Fibroblast of lung (primary cell): ENCODE measurements around the gene CFAP52. TPM values are rescaled to one million over a fixed set of nuclear protein-coding genes. Genes with fewer than 3 reads are reported as not detected.
A peak's percentile ranks its signal among the peaks of the same experiment; 100 is the strongest.
"Not testable (repeated sequence)": the region's sequence is repeated elsewhere in the genome, so short reads cannot be mapped to it uniquely, and the experiment has no call there.

ENCODE experiments used
- DNase-seq, 2 donors: peaks; one replicate each; pipeline versions ENCODE4 v3.0.0 to v3.0.0-alpha.2; 2010; ENCODE audit warnings: low read depth in 2 of 2
- H2AFZ ChIP-seq: 2 replicates; pipeline ENCODE4 v1.5.1; 2012; ENCODE audit warnings: low read length, control low read depth, inconsistent platforms
- H3K27ac ChIP-seq: 2 replicates; pipeline ENCODE4 v1.5.1; 2011; ENCODE audit warnings: low read length, control low read depth; ENCODE audit not compliant: insufficient read depth
- H3K27me3 ChIP-seq: 2 replicates; pipeline ENCODE4 v1.5.1; 2011; ENCODE audit warnings: mild to moderate bottlenecking, low read length; ENCODE audit not compliant: control insufficient read depth, insufficient read depth
- H3K36me3 ChIP-seq: 2 replicates; pipeline ENCODE4 v1.5.1; 2011; ENCODE audit warnings: low read length; ENCODE audit not compliant: control insufficient read depth, insufficient read depth
- H3K4me1 ChIP-seq: 2 replicates; pipeline ENCODE4 v1.5.1; 2011; ENCODE audit warnings: low read length; ENCODE audit not compliant: control insufficient read depth, insufficient read depth; ENCODE audit errors: extremely low read depth
- H3K4me2 ChIP-seq: 2 replicates; pipeline ENCODE4 v1.5.1; 2011; ENCODE audit warnings: low read length, control low read depth; ENCODE audit not compliant: insufficient read depth; ENCODE audit errors: extremely low read depth
- H3K4me3 ChIP-seq, 4 experiments: fragments of 200-600 bp in 1 of 4; sonication (generic) in 1 of 4; replicated peaks in 1 of 4; 2 replicates each; pipeline ENCODE4 v1.5.1; 2011 to 2016; ENCODE audit warnings: low read length in 4 of 4, low read depth in 3 of 4, mild to moderate bottlenecking in 3 of 4, control low read depth in 2 of 4, inconsistent platforms in 1 of 4, mixed read lengths in 1 of 4; ENCODE audit not compliant: insufficient read depth in 1 of 4; ENCODE audit errors: control extremely low read depth in 1 of 4
- H3K79me2 ChIP-seq: 2 replicates; pipeline ENCODE4 v1.5.1; 2012; ENCODE audit warnings: mild to moderate bottlenecking, low read length, inconsistent platforms; ENCODE audit not compliant: control insufficient read depth, insufficient read depth
- H3K9ac ChIP-seq: 2 replicates; pipeline ENCODE4 v1.5.1; 2011; ENCODE audit warnings: mild to moderate bottlenecking, low read length, control low read depth; ENCODE audit not compliant: insufficient read depth
- H3K9me3 ChIP-seq: 2 replicates; pipeline ENCODE4 v1.5.1; 2012; ENCODE audit warnings: low read depth, low read length; ENCODE audit not compliant: control insufficient read depth, insufficient read depth
- H4K20me1 ChIP-seq: 2 replicates; pipeline ENCODE4 v1.5.1; 2011; ENCODE audit warnings: low read length; ENCODE audit not compliant: control insufficient read depth, insufficient read depth; ENCODE audit errors: extremely low read depth
- CTCF ChIP-seq, 2 donors: IDR thresholded peaks in 1 of 2; conservative IDR thresholded peaks in 1 of 2; 1 replicate in 1 of 2; 2 replicates in 1 of 2; pipeline ENCODE4 v1.5.1; 2011 to 2012; ENCODE audit warnings: low read length in 2 of 2, control low read depth in 1 of 2, inconsistent platforms in 1 of 2, low read depth in 1 of 2, mild to moderate bottlenecking in 1 of 2
- EZH2 ChIP-seq: IDR thresholded peaks from 2 replicates; pipeline ENCODE4 v1.5.1; 2012; ENCODE audit warnings: low read length, control low read depth, mild to moderate bottlenecking; ENCODE audit errors: missing control alignments
- polyA plus RNA-seq, 2 donors: library from polyadenylated mRNA; depleted of rRNA in 1 of 2; stranded (reverse) in 1 of 2; unstranded in 1 of 2; fragments of >200 nt; gene quantifications; 2 replicates each; pipeline ENCODE4 v1.2.1, GENCODE V29; 2011 to 2012; ENCODE audit warnings: missing spikeins in 1 of 2
- total RNA-seq: library from RNA; depleted of rRNA; stranded (reverse); fragments of >200 nt; gene quantifications from 2 replicates; pipeline ENCODE4 v1.2.1, GENCODE V29; 2014

Gene CFAP52
- total and polyA plus RNA-seq, 2 donors (not counting 1 experiment from before 2014, with no cell fraction given): 0.33 TPM; not detected in 1

GRCh38 chr17:9577373-9577709 lies 899 bp downstream of the CFAP52 start:
- Histone ChIP-seq H3K9ac (no peak overlapping the region), H3K79me2 (peaks cover 6% of the 10 kb centered on the region)

GRCh38 chr17:9587969-9588656 lies 11.7 kb downstream of the CFAP52 start:
- no peak overlapping the region for H3K4me2 ChIP-seq
- H3K79me2 ChIP-seq: no peaks in the 10 kb centered on the region
- H3K4me1 ChIP-seq: no peaks in the 10 kb centered on the region
- no peak overlapping the region for H3K9ac ChIP-seq
- DNase-seq: no peak
- no peaks in the 10 kb centered on the region for H4K20me1 ChIP-seq
- no peak overlapping the region for H3K27ac ChIP-seq
- no peak for TF ChIP-seq CTCF (conservative IDR thresholded peaks at IDR 0.05 in 1 of 2, IDR thresholded peaks at IDR 0.05 in 1 of 2; ENCODE audit: low read depth in 1 of 2, low read length in 2 of 2)
- no peak for TF ChIP-seq EZH2
- no peaks in the 10 kb centered on the region for H3K36me3 ChIP-seq
- no peak overlapping the region for H2AFZ ChIP-seq
- H3K27me3 ChIP-seq: no peaks in the 10 kb centered on the region
- H3K4me3 ChIP-seq: no peak overlapping the region
- no peaks in the 10 kb centered on the region for H3K9me3 ChIP-seq

More at GRCh38 chr17:9577373-9577709, 899 bp downstream of the CFAP52 start:
- peak overlapping the region; percentile 51 for H2AFZ ChIP-seq
- no peaks in the 10 kb centered on the region for H3K9me3 ChIP-seq
- peaks cover 3% of the 10 kb centered on the region for H3K4me1 ChIP-seq
- H3K27me3 ChIP-seq: no peaks in the 10 kb centered on the region
- DNase-seq: no peak
- H3K4me3 ChIP-seq: no peak overlapping the region
- no peaks in the 10 kb centered on the region for H4K20me1 ChIP-seq
- TF ChIP-seq CTCF (conservative IDR thresholded peaks at IDR 0.05 in 1 of 2, IDR thresholded peaks at IDR 0.05 in 1 of 2; ENCODE audit: low read depth in 1 of 2, low read length in 2 of 2) (no peak), EZH2 (no peak)
- H3K27ac ChIP-seq: no peak overlapping the region
- H3K4me2 ChIP-seq: peak overlapping the region; percentile 90
- no peaks in the 10 kb centered on the region for H3K36me3 ChIP-seq

GRCh38 chr17:9594065-9594464 lies 17.6 kb downstream of the CFAP52 start:
- Histone ChIP-seq H3K4me3 (no peak overlapping the region), H3K79me2 (no peaks in the 10 kb centered on the region), H2AFZ (no peak overlapping the region), H3K27ac (no peak overlapping the region), H3K27me3 (no peaks in the 10 kb centered on the region), H3K4me2 (no peak overlapping the region), H3K9ac (no peak overlapping the region), H4K20me1 (no peaks in the 10 kb centered on the region), H3K9me3 (no peaks in the 10 kb centered on the region), H3K4me1 (no peaks in the 10 kb centered on the region), H3K36me3 (no peaks in the 10 kb centered on the region)
- no peak for DNase-seq
- TF ChIP-seq CTCF (conservative IDR thresholded peaks at IDR 0.05 in 1 of 2, IDR thresholded peaks at IDR 0.05 in 1 of 2; ENCODE audit: low read depth in 1 of 2, low read length in 2 of 2) (no peak), EZH2 (no peak)

GRCh38 chr17:9597638-9598037 lies 21.2 kb downstream of the CFAP52 start:
- not testable (repeated sequence) for H3K4me1 ChIP-seq, H3K27ac ChIP-seq

More at GRCh38 chr17:9597638-9598037, 21.2 kb downstream of the CFAP52 start:
- H3K27me3 ChIP-seq, H2AFZ ChIP-seq, H3K36me3 ChIP-seq, DNase-seq, H3K9me3 ChIP-seq, H3K79me2 ChIP-seq, H3K9ac ChIP-seq, H3K4me2 ChIP-seq, H4K20me1 ChIP-seq, H3K4me3 ChIP-seq: not testable (repeated sequence)
